ENCODE results near the gene BEND3.
"Not testable (repeated sequence)": the region's sequence is repeated elsewhere in the genome, so short reads cannot be mapped to it uniquely, and the experiment has no call there.

Gene BEND3

GRCh38 chr6:107120404-107120803 is 5.1 kb upstream of the BEND3 start:
- DNase-seq (ENCODE audit: low spot score), result no peak

GRCh38 chr6:107118976-107119375 is 3.7 kb upstream of the BEND3 start:
- no peak for DNase-seq (ENCODE audit: low spot score)

GRCh38 chr6:107118540-107118939 is 3.2 kb upstream of the BEND3 start:
- not testable (repeated sequence) for DNase-seq (ENCODE audit: low spot score)

- DNase-seq (ENCODE audit: low spot score), result no peak
These were observed 1.6 kb upstream of the BEND3 start for GRCh38 chr6:107116931-107117330.

- peak; percentile 55 for DNase-seq (ENCODE audit: low spot score)
These were observed 1.1 kb upstream of the BEND3 start for GRCh38 chr6:107116328-107116892.

- DNase-seq (ENCODE audit: low spot score), result peak; percentile 74
These were observed 496 bp upstream of the BEND3 start for GRCh38 chr6:107115695-107116327.

GRCh38 chr6:107114213-107114925 is 946 bp downstream of the BEND3 start:
- peak; percentile 85 for DNase-seq (ENCODE audit: low spot score)

GRCh38 chr6:107110200-107110599 is 5.1 kb downstream of the BEND3 start:
- DNase-seq (ENCODE audit: low spot score), result no peak

- no peak for DNase-seq (ENCODE audit: low spot score)
These were observed 7.0 kb downstream of the BEND3 start for GRCh38 chr6:107108201-107108890.

- DNase-seq (ENCODE audit: low spot score), result no peak
These were observed 7.5 kb downstream of the BEND3 start for GRCh38 chr6:107107791-107108190.

- no peak for DNase-seq (ENCODE audit: low spot score)
These were observed 9.2 kb downstream of the BEND3 start for GRCh38 chr6:107106165-107106564.

- DNase-seq (ENCODE audit: low spot score), result no peak
These were observed 9.7 kb downstream of the BEND3 start for GRCh38 chr6:107105511-107106116.

GRCh38 chr6:107103082-107103481 is 12.2 kb downstream of the BEND3 start:
- no peak for DNase-seq (ENCODE audit: low spot score)

GRCh38 chr6:107102414-107102805 is 12.9 kb downstream of the BEND3 start:
- no peak for DNase-seq (ENCODE audit: low spot score)

- no peak for DNase-seq (ENCODE audit: low spot score)
These were observed 13.5 kb downstream of the BEND3 start for GRCh38 chr6:107101686-107102413.

GRCh38 chr6:107101211-107101610 is 14.1 kb downstream of the BEND3 start:
- DNase-seq (ENCODE audit: low spot score), result no peak

- DNase-seq (ENCODE audit: low spot score), result no peak
These were observed 16.6 kb downstream of the BEND3 start for GRCh38 chr6:107098436-107099307.

GRCh38 chr6:107084459-107084858 is 30.9 kb downstream of the BEND3 start:
- not testable (repeated sequence) for DNase-seq (ENCODE audit: low spot score)

- DNase-seq (ENCODE audit: low spot score), result no peak
These were observed 31.4 kb downstream of the BEND3 start for GRCh38 chr6:107083921-107084320.

- no peak for DNase-seq (ENCODE audit: low spot score)
These were observed 32.1 kb downstream of the BEND3 start for GRCh38 chr6:107083047-107083768.

Measured in HuH-7 (cell line).